Frontal cortex (tissue), 4 donors: ENCODE data around the gene RNF13. TPM values are rescaled to one million over a fixed set of nuclear protein-coding genes. Genes with fewer than 3 reads are reported as not detected.
A peak's percentile ranks its signal among the peaks of the same experiment; 100 is the strongest.

ENCODE experiments used
- DNase-seq, 2 donors: peaks; one replicate each; pipeline ENCODE4 v3.0.0; 2012; ENCODE audit warnings: low spot score in 2 of 2
- FAIRE-seq: peaks from 2 replicates; lab custom pipeline; 2012; peaks lifted over from hg19 to GRCh38; lab: Jason Lieb, UNC
- total RNA-seq: library from RNA; depleted of rRNA; stranded (reverse); fragments of >200 nt; gene quantifications from one replicate; pipeline ENCODE4 v1.2.3, GENCODE V29; 2014
- donor health status: control.
- donor health status: control.
- donor health status: control.

RNF13 gene, protein sequence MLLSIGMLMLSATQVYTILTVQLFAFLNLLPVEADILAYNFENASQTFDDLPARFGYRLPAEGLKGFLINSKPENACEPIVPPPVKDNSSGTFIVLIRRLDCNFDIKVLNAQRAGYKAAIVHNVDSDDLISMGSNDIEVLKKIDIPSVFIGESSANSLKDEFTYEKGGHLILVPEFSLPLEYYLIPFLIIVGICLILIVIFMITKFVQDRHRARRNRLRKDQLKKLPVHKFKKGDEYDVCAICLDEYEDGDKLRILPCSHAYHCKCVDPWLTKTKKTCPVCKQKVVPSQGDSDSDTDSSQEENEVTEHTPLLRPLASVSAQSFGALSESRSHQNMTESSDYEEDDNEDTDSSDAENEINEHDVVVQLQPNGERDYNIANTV
- total RNA-seq: 113 TPM

DNA sequence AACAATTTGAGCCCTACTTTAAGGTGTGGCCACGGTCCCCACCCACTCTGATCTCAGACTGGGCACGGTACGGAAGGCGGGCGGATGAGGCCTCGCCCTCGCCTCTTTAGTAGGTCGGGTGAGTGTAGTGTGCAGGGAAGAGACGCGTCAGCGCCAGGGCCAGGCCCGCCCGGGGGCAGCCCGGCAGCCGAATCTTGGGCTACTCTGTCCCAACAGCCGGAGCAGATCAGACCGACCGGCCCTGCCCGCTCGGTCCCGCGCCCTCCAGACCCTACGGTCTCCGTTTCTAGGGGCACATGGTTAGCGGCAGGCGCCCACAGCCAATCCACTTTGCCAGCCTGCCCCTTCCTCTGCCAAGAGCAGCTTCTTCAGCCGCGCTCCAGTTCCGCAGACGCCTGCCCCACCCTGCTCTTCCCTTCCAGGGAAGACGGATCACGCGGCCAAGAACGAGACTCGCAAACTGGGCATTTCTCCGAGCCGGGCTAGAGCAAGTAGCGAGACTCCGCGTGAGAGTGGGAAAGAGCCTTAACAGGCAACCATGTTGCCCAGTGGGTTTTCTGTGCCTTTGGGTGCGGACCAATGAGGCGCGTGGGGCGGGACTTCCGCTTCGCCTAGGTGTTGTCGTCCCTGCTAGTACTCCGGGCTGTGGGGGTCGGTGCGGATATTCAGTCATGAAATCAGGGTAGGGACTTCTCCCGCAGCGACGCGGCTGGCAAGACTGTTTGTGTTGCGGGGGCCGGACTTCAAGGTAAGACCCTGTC, at the start of gene RNF13:
Gene RNF13 (plus strand): TSS at position 610 of the 761 bp plus-strand sequence. CDS start 32,812 bp downstream, outside the sequence.
- FAIRE-seq (no peak), DNase-seq (peak; percentile 62 to 80)

DNA sequence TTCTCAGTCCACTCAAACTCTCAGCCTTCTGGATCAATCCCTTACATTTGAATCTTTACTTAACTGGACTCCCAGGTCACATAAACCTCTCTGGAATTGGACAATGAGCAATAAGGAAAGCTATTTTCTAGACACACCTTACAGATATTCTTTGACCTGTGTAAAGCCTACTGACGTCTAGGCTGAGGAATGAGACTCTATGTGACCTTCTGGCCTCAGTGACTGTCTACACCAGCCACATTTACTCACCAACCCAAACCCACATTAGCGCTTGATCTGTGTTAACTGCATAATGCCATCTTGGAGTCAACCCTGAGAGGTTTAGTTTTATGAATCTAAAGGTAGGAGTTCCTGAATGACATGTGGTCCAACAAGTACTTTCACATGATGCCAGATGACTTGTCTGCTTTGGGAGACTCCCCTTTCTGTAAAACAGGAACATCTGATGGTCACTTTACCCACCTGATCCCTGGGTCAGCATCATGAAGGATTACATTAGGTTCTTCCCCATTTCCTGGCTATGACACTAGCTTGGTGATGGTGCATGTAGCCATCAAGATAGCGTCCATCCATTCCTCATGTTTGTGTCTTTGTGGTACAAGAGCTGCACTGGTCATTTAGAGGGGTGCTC, 49.3 kb upstream of the RNF13 start:
- no peak for FAIRE-seq
- DNase-seq: no peak

DNA sequence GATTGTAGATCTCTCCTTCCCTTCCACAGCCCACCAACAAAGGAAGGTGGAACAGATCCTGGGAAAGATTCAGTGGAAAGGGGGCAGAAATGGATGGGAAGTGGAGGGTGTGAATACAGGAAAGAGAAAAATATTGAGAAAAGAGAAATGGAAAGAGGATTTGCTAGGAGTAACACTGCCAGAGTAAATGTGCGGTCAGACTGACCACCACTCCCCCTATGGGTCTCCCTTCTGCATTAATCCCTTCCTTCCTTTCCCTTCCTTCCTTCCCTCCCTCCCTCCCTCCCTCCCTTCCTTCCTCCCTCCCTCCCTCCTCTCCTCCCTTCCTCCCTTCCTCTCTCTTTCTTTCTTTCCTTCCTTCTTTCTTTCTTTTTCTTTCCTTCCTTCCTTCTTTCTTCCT, 48.7 kb upstream of the RNF13 start:
- FAIRE-seq: no peak
- no peak for DNase-seq

DNA sequence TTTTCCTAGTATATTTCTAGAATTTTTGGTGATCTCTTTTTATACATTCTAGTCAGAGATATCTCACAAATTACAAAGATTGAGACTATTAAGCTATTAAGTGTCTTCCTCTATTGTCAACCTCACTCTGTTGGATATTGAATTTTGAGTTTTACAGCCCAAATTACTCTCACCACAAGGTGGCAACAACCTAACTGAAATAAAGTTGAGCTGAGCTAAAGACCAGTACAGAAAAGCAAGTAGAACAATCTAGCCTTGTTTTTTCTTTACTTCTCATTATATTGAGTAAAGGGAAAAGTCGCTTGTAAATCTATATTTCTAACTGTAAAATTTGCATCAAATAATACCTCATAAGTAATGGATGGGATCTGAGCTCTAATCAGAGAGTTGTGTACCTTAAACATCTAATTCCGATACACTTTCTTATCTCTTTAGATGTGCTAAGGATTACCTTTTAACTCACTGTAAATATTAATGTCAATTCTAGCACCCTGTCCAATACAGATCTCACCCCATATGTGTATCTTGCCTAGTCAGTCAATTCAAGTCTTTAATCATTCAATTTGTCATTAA, 47.2 kb upstream of the RNF13 start:
- DNase-seq: no peak
- FAIRE-seq: peak; percentile 97

DNA sequence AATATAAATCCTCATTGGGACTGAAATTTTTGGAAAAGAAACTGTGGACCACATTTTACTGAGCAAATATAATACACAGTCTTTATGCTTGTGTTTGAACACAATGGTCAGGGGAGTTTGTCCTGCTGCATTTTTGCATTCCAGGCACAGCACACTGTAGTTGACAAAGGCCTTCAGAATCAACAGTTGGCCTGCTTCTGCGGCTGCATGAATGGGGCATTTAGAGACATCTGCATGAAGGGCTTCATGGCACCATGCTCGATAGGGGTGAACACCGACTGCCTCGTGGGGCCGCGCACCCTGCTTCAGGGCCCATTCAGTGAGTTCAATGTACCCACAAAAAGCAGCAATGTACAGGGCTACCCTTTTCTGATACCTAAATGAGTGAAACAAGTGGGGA, 45.3 kb upstream of the RNF13 start:
- peak; percentile 6 for FAIRE-seq
- peak in 1 of 2 donors; percentile 38 for DNase-seq

DNA sequence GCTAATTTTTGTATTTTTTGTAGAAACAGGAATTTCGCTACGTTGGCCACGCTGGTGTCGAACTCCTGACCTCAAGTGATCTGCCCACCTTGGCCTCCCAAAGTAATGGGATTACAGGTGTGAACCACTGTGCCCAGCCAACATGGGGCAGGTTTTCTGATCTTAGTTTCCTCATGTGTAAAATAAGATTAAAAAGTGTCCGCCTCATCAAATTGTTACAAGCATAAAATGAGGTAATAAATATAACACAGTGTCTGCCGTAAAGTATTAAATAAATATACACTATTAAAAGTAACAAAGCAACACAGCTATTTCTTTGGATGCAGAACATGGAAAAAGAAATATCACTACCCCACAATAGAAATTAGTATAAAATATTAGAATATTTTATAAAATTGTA, 44.3 kb upstream of the RNF13 start:
- FAIRE-seq: no peak
- DNase-seq: no peak

DNA sequence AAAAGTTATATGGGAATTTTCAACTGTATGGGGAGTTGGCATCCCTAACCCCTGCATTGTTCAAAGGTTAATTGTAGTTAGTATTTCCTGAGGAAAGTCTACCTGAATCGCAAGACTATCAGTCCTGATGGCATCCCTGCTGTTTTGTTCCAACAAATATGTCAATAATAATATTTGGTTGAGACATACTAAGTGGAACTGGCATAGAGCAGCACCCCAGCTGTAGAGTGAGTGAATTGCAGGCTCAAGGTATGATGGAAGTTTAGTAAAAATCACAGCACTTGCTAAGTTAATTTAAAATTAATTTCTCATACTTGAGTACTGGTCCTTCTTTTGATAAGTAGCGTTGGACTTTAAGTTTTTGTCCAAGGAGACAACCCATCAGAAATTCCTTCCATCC, 42.8 kb upstream of the RNF13 start:
- DNase-seq (no peak), FAIRE-seq (no peak)

DNA sequence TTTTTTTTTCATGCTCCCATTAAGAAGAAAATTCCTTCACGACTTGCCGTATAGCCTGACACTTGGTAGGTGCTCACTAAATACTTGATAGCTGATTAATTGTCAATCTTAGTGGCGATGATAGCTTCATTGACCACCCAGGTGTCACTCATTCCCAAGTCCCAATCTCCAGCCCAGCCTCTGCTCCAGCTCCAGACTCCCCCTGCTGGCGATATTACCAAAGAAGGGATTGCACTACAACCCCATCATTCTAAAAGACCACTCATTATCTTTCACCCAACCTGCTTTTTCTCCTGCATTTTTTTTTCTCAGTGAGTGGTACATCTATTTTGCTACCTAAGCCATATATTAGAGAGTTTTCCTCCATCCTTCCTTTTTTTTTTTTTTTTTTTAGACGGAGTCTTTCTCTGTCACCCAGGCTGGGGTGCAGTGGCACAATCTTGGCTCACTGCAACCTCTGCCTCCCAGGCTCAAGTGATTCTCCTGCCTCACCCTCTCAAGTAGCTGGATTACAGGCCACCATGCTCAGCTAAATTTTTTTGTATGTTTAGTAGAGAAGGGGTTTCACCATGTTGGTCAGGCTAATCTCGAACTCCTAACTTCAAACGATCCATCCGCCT, 41.3 kb upstream of the RNF13 start:
- DNase-seq: no peak
- no peak for FAIRE-seq

DNA sequence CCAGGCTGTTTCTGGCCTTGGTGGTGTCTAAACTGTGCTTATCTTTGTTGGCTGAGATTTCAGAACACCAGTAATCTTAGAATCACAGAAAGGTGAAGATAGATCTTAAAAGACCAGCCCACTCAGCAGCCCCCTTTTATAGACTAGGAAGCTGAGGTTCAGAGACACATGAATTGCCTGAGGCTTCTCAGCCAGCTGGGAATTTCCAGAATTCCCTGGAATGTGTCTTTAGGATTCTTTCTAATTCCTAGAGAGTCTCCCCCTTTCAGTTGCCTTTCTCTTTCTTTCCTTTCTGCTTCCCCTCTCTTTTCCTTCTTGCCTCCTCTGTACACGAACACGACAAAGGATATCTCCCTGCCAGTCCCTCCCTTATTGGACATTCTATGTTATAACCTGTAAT, 40.2 kb upstream of the RNF13 start:
- no peak for DNase-seq
- FAIRE-seq: no peak

DNA sequence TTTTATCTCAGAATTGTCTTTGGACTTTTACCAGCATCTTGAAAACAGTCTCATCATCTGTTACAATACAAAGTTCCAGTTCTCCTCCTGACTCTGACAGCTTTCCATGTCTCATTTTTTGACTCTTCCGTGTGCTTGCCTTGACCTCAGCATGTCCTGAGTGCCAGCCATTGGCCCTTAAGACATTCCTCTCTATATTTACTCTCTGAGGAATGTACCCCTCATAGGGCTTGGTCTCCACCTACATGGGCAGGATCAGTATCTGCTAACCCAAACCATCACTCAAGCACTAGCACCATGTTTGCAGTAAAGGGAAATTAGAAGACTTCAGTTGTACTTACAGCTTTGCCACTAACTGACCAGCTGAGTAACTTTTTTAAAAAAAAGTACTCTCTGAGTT, 36.8 kb upstream of the RNF13 start:
- DNase-seq (no peak), FAIRE-seq (no peak)

DNA sequence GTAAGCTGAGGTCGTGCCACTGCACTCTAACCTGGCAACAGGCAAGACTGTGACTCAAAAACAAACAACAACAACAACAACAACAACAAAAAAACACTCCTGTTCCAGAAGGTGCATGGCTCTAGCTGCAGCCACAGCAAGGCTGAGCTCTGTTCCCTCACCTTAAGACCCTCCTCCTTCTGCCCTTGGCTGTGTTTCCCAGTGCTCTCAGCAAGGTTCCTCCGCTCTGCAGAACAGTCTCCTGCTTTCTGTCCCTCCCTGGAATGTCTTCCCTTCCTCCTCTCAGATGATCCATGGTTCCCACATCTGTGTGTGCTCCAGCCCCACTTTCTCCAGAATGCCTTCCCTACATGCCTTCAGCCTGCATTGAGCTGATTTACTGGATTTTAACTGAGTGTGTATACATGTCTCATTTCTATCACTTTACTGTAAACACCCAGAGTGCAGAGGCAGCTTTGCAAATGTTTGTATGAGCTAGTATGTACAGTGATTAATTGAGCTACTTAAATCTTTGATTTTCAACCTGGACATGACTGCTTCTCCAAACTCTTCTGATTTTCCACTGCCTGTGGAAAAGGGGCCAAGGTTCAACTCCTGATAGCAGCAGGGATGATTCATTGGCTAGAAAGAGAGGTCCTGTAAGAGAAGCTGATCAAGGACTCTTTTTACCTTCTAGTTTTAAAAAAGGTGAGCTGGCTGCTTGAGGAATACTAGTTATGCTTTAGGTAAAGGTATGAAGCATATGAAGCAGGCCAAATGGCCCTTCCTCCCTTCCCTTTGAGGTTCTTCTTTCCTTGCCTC, 35.4 kb upstream of the RNF13 start:
- FAIRE-seq: no peak
- no peak for DNase-seq

DNA sequence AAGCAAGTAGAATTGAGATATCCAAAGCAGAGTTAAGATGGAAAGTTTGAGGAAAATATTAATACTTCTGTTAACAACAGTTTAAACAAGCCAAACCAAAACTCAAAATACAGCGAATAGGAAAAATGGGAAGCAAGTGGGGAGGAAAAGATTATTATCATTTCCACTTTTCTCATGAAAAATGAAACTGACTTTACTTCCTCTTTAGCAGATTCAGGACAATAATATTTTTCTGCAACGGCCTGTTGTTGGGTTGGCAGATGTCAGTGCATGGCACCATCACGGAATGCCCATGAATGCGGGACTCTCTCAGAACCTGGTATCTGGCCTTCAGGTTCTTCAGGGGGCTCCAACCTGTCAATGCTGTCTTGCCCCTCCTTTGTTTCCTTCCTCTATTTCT, 31.8 kb upstream of the RNF13 start:
- FAIRE-seq (no peak), DNase-seq (no peak)

DNA sequence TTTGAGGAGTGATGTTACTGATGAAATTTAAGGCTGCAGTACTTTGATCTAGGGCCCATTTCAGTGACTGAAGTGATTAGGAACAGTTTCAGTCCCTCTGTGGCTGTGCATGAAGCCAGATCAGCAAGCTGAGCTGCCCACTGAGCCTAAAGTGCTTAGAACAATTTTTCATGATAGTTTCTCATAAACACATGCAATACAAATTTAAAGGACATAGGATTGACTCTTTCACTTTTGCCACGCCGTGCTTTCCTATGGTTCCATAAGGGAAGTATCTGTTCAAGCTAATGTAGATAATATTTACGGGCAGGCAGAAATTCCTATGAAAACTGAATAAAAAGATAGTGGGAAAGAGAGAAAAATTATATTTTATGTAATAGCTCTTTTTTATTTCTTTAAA, 31.3 kb upstream of the RNF13 start:
- FAIRE-seq: no peak
- DNase-seq: no peak

DNA sequence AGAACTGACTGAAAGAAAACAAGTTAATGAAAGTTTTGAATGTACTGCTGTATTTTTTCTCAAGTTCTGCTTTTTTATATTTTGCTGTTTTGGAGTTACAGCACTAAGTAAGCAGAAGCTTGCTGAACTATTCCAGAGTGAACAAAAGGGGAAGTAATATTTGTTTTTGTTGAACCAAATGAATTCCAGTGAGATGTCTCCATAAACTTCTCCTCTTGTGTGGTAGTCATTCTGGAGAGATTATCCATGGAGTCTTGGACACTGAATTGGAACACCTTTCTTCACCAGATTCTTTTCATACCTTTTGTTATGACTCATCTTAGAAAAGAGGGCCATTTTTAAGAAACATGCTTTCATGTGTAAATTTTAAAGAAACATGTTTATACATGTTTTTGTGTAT, 29.4 kb upstream of the RNF13 start:
- FAIRE-seq (no peak), DNase-seq (no peak)

DNA sequence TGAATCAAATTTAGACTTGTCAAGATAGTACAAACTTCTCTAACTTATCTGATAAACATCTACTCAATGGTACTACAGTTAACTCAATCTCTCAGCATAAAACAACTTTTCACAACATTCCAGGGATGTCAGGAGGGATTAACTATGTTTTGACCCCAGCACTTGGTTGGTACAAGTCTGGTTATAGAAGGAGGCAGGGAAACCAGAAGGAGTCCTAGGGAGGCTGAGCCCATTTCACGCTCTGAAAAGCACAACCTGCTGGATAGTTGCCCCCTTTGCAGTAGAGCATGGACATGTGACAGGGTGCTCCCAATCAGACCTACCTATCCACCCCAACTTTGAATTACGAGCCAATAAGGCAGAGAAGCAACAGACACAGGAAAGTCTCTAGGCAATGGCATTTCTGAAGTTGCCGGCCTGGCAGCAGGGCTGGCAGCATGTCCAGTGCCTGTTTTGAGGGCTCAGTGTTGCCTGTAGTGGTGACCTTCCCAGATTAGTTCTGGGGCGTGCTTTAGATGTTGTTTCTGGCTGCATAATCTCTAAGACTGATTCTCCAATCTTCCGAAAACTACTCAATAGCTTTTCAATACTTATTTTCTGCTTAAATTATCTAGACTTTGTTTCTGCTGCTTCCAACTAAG, 28.8 kb upstream of the RNF13 start:
- no peak for DNase-seq
- FAIRE-seq: no peak

DNA sequence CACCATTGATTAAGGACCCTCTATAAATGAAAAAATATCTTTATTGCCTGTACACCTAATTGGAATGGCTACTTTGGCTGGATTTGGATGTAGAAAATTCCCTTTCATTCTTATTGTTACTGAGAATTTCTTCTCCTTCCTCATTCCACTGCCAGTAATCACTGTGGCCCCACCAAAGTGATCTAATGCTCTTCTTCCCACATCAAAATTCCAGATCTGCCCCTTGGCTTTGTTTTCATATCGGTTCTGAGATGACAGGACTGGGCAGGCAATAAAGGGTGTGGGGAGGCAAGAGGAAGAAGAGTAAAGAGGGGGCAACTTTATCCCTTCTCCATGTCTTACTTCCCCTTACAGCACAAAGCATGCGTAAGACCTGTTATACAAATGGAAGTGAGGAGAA, 22.7 kb upstream of the RNF13 start:
- DNase-seq: no peak
- no peak for FAIRE-seq

DNA sequence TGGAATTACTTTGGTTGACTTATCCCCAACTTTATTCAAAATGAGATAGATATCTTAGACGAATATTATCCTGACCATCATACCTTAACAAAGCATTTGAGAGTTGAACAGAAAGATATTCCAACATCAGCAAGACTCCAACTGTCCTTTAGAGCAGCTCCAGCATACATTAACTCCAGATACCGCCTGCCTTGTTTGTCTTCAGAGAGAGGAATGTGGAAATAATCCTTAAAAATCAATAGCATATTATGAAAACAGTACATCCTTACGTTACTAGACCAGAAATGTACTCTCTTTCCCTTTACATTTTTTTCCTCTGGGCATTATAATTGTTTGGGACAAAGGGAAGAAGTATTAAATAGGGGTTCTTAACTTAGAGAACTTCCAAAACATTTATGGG, 22.3 kb upstream of the RNF13 start:
- DNase-seq (no peak), FAIRE-seq (no peak)

DNA sequence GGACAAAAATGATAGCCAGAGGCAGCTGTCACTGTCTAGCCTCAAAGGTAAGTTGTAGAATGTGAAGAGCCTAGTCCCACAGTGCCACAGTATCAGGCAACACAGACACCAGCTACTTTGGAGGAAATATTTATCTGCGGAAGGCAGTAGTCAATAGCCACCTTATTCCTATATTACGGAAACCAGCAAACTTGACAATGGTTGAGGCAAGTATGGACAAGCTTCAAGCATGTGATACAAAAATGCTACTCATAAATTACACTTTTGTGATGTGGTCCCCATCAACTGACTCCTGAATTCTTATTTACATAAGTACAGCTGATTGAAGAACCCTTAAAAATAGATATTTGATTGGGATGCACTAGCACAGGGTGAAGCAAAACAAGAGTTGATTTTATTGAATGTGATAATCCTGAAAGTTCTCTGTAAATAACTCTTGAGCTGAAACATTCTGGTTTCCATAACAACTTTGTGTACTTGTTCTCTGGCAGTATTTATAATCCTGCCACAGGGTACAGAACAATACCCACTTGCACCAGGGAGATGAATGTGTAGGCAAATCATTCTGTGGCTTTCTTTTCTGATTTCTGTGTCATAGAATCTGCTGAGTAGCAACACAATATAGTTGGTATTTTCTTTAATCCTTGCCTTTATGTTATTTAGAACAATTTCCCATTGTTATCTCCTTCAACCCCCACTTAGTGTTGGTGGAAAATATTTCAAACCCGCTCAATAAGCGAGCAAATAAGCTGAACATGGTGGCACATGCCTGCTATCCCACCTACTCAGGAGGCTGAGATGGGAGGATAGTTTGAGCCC, 20.4 kb upstream of the RNF13 start, which contains the start of gene ANKUB1:
Gene ANKUB1 (minus strand): TSS at position 103 of the 819 bp plus-strand sequence. CDS start 188 bp downstream, outside the sequence.
- DNase-seq (no peak), FAIRE-seq (no peak)
